Erythroblast (primary cell): ENCODE results near the gene TRIM9.

Source experiments
- DNase-seq, 2 experiments: peaks; one replicate each; lab custom pipeline; 2025; lab: John Stamatoyannopoulos, UW
- GATA1 ChIP-seq: IDR thresholded peaks from 2 replicates; pipeline ENCODE4 v1.6.1; 2011; ENCODE audit warnings: low read depth, mild to moderate bottlenecking, control low read depth, low read length, moderate library complexity
- POLR2A ChIP-seq: IDR thresholded peaks from 2 replicates; pipeline ENCODE4 v1.6.1; 2011; ENCODE audit warnings: mild to moderate bottlenecking, low read length

TRIM9 gene

DNA sequence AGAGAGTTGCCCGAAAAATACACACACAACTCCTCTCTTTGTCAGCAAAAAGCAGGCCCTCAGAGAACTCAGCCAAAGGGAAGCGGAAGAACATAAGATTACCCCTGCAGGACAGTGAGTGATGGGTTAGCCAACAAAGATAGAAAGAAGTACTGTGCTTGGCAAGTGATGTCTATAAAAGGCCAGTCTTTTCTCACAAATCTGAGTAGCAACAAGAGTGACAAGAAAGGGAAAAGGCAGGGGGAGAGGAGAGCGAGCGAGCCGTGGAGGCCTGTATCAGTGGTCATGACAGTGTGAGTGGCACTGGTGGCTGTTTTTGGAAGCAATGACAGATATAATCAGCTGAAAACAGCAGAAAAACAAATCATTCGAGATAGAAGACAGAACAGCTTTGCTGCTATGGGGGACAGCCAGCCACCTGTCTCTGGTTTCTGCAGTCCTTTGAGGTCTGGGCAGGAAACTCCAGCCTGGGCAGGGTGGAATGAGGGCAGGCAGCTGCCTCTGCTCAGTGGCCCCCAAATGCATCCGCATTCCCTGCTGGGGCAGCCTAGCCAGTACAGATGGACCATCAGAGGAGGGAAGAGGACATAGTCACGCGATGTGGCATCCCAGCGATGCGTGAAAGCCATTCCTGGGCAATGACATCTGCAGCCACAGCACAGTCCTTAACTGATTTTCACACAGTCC lies 74.7 kb downstream of the TRIM9 start:
- TF ChIP-seq GATA1: no peak
- TF ChIP-seq POLR2A: no peak
- no peak for DNase-seq

- no peak for TF ChIP-seq POLR2A
- no peak for TF ChIP-seq GATA1
- no peak for DNase-seq
Observed at GRCh38 chr14:51019089-51019488, 75.8 kb downstream of the TRIM9 start.

DNA sequence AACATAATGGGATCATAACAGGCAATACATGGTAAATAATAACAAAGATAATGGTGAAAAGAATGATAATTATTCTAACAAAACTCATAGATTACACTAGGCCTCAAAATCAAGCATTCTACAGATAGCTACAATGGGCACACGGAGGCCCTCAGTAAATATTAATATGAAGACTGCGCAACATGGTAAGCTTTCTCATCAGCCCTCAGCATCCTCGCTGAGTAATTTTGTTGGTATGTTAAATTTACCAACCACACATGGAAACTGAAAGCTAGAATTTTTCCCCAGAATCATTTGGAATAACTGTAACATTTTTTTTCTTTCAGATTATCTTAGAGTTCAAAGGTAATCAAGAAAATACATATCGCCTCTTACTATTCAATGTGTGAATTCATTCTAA lies 76.4 kb downstream of the TRIM9 start:
- TF ChIP-seq POLR2A (no peak), GATA1 (no peak)
- DNase-seq: no peak

DNA sequence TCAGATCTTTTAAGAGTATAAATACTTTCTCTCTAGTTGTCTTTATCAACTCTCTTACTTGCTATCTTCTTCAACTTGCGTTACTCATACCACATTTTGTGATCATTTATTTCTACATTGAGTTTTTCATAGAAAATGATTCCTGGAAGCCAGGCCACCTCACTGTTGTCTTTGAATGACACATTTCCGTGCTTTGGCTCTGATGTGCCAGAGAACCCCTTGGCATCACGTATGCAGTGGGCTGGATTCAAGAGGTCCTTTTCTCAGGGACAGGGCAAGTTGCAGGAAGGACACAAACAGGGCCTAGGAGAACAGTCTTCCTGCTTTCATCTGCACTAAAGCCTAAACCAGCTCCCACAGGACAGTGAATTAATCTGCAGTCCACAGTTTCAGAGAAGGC lies 80.3 kb downstream of the TRIM9 start:
- TF ChIP-seq GATA1 (no peak), POLR2A (no peak)
- DNase-seq: no peak

DNA sequence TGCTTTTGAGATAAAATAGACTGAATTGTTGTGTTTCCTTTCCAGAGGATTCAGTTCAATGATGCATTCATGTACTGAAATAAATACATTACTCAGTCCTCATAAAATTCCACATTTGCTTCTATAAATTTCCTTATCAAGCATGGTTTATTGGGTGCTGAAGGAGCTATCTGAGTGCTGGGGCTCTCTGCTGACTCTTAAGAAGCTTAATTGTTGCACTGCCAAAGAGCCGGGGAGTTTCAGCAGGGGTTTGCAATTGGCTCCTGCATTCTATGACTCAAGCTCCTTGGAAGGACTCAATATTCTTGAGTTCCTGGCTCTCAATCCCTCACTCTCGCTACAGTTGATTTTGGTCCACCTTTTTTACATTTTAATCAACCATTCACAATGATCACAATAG lies 80.8 kb downstream of the TRIM9 start:
- DNase-seq: no peak
- no peak for TF ChIP-seq POLR2A
- TF ChIP-seq GATA1: no peak

- TF ChIP-seq GATA1 (no peak), POLR2A (no peak)
- no peak for DNase-seq
Observed at GRCh38 chr14:51012055-51012454, 82.8 kb downstream of the TRIM9 start.

GRCh38 chr14:51008446-51008845 lies 86.5 kb downstream of the TRIM9 start:
- TF ChIP-seq GATA1 (no peak), POLR2A (no peak)
- no peak for DNase-seq

DNA sequence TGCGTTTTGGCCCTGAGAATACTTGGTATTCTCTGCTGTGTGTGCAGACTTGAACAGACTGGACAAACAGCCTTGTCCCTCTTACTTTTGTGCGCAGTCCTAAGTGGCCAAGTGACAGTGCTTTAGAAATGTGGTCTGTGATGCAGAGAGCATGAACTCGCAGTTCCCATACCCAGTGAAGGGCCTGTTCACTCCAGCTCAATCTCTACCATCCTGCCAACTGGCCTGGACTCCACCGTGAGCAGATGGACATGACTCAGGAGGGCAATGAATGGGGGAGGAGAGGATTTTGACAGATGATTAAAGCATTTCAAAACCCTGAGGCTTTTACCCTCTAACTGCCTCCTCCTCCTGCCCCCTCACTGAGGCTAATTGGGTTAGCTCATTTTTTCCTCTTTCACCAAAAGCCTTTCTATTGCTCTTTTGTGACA lies 88.1 kb downstream of the TRIM9 start:
- TF ChIP-seq GATA1 (no peak), POLR2A (no peak)
- DNase-seq: no peak

DNA sequence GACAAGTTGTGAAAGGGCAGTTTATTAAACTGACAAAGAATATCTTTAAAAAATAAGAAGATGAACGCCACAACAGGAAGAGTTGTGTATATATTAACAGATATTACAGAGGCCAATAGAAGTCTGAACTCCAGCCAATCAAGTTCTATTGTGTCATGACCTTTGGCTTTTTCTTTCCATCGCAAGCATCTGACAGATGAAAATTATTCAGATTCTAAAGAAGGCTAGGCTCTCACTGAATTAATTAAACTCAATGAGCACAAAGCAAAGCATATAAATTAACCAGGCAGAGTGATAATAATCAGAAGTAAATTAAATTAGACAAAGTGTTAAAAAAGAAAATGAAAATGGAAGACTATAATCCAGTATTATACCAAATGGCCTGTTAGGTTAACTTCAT lies 88.6 kb downstream of the TRIM9 start:
- no peak for TF ChIP-seq POLR2A
- no peak for TF ChIP-seq GATA1
- DNase-seq: no peak

- TF ChIP-seq POLR2A: no peak
- no peak for DNase-seq
Observed at GRCh38 chr14:51004801-51005526, 89.9 kb downstream of the TRIM9 start.

GRCh38 chr14:51004352-51004800 lies 90.5 kb downstream of the TRIM9 start:
- DNase-seq: no peak
- TF ChIP-seq GATA1: no peak
- TF ChIP-seq POLR2A: no peak

- TF ChIP-seq POLR2A (no peak), GATA1 (no peak)
- DNase-seq: no peak
Observed at GRCh38 chr14:51002406-51002999, 92.4 kb downstream of the TRIM9 start.

DNA sequence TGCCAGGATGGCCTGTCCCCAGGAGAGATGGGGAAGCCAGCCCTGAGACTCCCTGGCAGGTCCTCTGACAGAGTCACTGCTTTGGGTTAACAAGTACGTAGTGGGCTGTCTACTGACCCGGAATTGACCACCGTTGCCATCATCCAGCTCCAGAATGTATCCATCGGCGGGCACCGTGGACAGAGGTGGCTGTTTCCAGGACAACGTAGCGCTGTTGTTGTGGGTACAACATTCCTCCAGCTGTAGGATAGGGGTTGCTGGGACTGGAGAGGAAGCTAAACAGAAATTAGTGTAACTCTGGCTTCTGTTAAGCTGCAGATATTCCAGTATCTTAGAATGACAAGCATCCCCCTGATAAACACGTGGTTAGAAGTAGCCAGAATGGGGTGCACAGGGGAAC lies 94.3 kb downstream of the TRIM9 start:
- TF ChIP-seq GATA1 (no peak), POLR2A (no peak)
- DNase-seq: no peak

DNA sequence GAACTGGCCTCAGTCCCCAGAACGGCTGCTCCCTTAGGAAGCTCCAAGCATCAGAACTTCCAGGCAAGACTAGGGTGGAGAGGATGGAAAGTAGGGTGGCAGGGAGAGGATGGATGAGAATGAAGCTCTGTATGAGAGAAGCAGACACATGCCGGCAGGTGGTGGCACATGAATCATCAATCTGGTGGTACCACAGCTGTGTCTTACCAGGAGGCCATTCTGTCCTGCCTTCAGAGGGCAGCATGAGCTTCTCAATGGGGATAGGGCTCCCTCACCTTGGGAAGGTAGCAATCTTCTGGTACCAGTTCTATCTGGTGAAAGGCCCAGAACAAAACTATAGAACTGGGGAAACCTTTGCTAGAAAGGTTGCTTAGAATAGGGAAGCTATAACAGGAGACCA lies 95.2 kb downstream of the TRIM9 start:
- no peak for DNase-seq
- TF ChIP-seq GATA1: no peak
- no peak for TF ChIP-seq POLR2A
